ENCODE results near the gene FERD3L.

- TF ChIP-seq POLR2A (IDR thresholded peaks at IDR 0.05) (no peak), CTCF (IDR thresholded peaks at IDR 0.05) (no peak), POLR2AphosphoS5 (IDR thresholded peaks at IDR 0.05) (no peak)
Measured at GRCh38 chr7:19111474-19112273, 33.5 kb downstream of the FERD3L start.
